Vagina (tissue), 2 donors: ENCODE measurements around the gene DYNAP.

Experiments
- CTCF ChIP-seq, 3 experiments: fragments of 450-650 bp in 2 of 3; fragments of 200-600 bp in 1 of 3; sonication (generic) in 1 of 3; IDR thresholded peaks; one replicate each; pipeline ENCODE4 v1.5.1; 2017 to 2019; ENCODE audit warnings: antibody characterized with exemption in 3 of 3, mild to moderate bottlenecking in 2 of 3, moderate library complexity in 2 of 3
- POLR2A ChIP-seq, 2 donors: fragments of 450-650 bp; IDR thresholded peaks; one replicate each; pipeline ENCODE4 v1.6.1; 2017; ENCODE audit warnings: antibody characterized with exemption in 2 of 2, mild to moderate bottlenecking in 2 of 2, moderate library complexity in 2 of 2
- POLR2AphosphoS5 ChIP-seq, 2 donors: sonication (generic); formaldehyde crosslinking; IDR thresholded peaks; one replicate each; pipeline ENCODE4 v1.9.0; 2017; ENCODE audit warnings: antibody characterized with exemption in 2 of 2, mild to moderate bottlenecking in 2 of 2, low read depth in 1 of 2; ENCODE audit not compliant: insufficient read depth in 1 of 2

GRCh38 chr18:54561706-54562267, 29.3 kb upstream of the DYNAP start:
- no peak for TF ChIP-seq CTCF (IDR thresholded peaks at IDR 0.05)
- no peak for TF ChIP-seq POLR2A (IDR thresholded peaks at IDR 0.05)
- no peak for TF ChIP-seq POLR2AphosphoS5 (IDR thresholded peaks at IDR 0.05; ENCODE audit: insufficient read depth in 1 of 2, low read depth in 1 of 2)
